K562 (cell line): ENCODE data around the gene NRXN2. TPM values are rescaled to one million over a fixed set of nuclear protein-coding genes. Genes with fewer than 3 reads are reported as not detected.

Source experiments
- CEBPB ChIP-seq: fragments of 450-650 bp; IDR thresholded peaks from 2 replicates; pipeline ENCODE4 v1.6.1; 2016; ENCODE audit warnings: missing genetic modification characterization, missing compliant biosample characterization
- DMBX1 ChIP-seq: fragments of 250-450 bp; sonication (Bioruptor Pico); IDR thresholded peaks from 2 replicates; pipeline ENCODE4 v1.8.0; 2022; ENCODE audit warnings: inconsistent platforms, mild to moderate bottlenecking, moderate library complexity, borderline replicate concordance
- HMG20A ChIP-seq: fragments of 450-650 bp; formaldehyde crosslinking; conservative IDR thresholded peaks from 2 replicates; pipeline ENCODE4 v1.4.0; 2020; ENCODE audit warnings: mild to moderate bottlenecking, mixed read lengths
- HMG20B ChIP-seq: fragments of 250-450 bp; sonication (Bioruptor Pico); IDR thresholded peaks from 2 replicates; pipeline ENCODE4 v1.5.0; 2021; ENCODE audit warnings: mild to moderate bottlenecking
- IRF9 ChIP-seq: fragments of 450-650 bp; IDR thresholded peaks from 2 replicates; pipeline ENCODE4 v1.6.1; 2016; ENCODE audit warnings: missing biosample characterization, missing genetic modification characterization
- KAT2B ChIP-seq: IDR thresholded peaks from one replicate; pipeline ENCODE4 v1.6.1; 2012; ENCODE audit warnings: low read depth, mild to moderate bottlenecking, control low read depth, inconsistent platforms, low read length, moderate library complexity
- KHSRP ChIP-seq: fragments of 450-650 bp; IDR thresholded peaks from 2 replicates; pipeline ENCODE4 v1.6.1; 2017
- KLF6 ChIP-seq: fragments of 250-450 bp; sonication (Bioruptor Pico); IDR thresholded peaks from 2 replicates; pipeline ENCODE4 v1.4.0; 2020; ENCODE audit warnings: mild to moderate bottlenecking, moderate library complexity, borderline replicate concordance
- MBD2 ChIP-seq: sonication (generic); IDR thresholded peaks from 2 replicates; pipeline ENCODE4 v1.6.1; 2016; ENCODE audit warnings: low read depth, borderline replicate concordance
- MEIS2 ChIP-seq: fragments of 450-650 bp; IDR thresholded peaks from 2 replicates; pipeline ENCODE4 v1.6.1; 2014; ENCODE audit warnings: mild to moderate bottlenecking; ENCODE audit not compliant: partially characterized antibody
- MYBL2 ChIP-seq, 2 experiments: fragments of 450-650 bp in 1 of 2; sonication (generic) in 1 of 2; formaldehyde crosslinking in 1 of 2; IDR thresholded peaks; 2 replicates each; pipeline versions ENCODE4 v1.6.1 to v1.8.1; 2017 to 2022; ENCODE audit warnings: borderline replicate concordance in 1 of 2, inconsistent platforms in 1 of 2, low read depth in 1 of 2, mild to moderate bottlenecking in 1 of 2, missing genetic modification reagents in 1 of 2, moderate library complexity in 1 of 2
- NCOA2 ChIP-seq, 2 experiments: fragments of 450-650 bp; IDR thresholded peaks; 2 replicates each; pipeline ENCODE4 v1.6.1; 2018; ENCODE audit warnings: mild to moderate bottlenecking in 2 of 2, moderate library complexity in 1 of 2; ENCODE audit not compliant: partially characterized antibody in 2 of 2
- NKRF ChIP-seq: fragments of 450-650 bp; IDR thresholded peaks from 2 replicates; pipeline ENCODE4 v1.6.1; 2016; ENCODE audit warnings: borderline replicate concordance
- NUFIP1 ChIP-seq: fragments of 450-650 bp; IDR thresholded peaks from 2 replicates; pipeline ENCODE4 v1.6.1; 2018; ENCODE audit not compliant: partially characterized antibody
- SAP30 ChIP-seq: fragments of 200-600 bp; sonication (generic); IDR thresholded peaks from 2 replicates; pipeline ENCODE4 v1.6.1; 2012; ENCODE audit warnings: borderline replicate concordance, low read depth, mild to moderate bottlenecking, moderate library complexity, low read length, control low read depth, inconsistent platforms; ENCODE audit not compliant: insufficient read depth, poor library complexity, severe bottlenecking
- SIRT6 ChIP-seq: IDR thresholded peaks from one replicate; pipeline ENCODE4 v1.6.1; 2012; ENCODE audit warnings: low read depth, mild to moderate bottlenecking, control low read depth, inconsistent platforms, low read length, moderate library complexity
- TAL1 ChIP-seq: fragments of 450-650 bp; IDR thresholded peaks from 2 replicates; pipeline ENCODE4 v1.6.1; 2016; ENCODE audit warnings: mild to moderate bottlenecking
- TEAD1 ChIP-seq, 2 experiments: fragments of 450-650 bp in 1 of 2; sonication (generic) in 1 of 2; formaldehyde crosslinking; IDR thresholded peaks; 2 replicates each; pipeline versions ENCODE4 v1.4.0 to v1.8.0; 2020 to 2022; ENCODE audit warnings: mild to moderate bottlenecking in 2 of 2, missing genetic modification reagents in 1 of 2
- ZNF41 ChIP-seq: fragments of 250-450 bp; sonication (Bioruptor Pico); conservative IDR thresholded peaks from 2 replicates; pipeline ENCODE4 v1.4.0; 2020; ENCODE audit warnings: mild to moderate bottlenecking
- polyA plus RNA-seq, 8 experiments: library from polyadenylated mRNA; depleted of rRNA in 4 of 8; stranded (reverse) in 5 of 8; unstranded in 3 of 8; fragments of >200 nt; fragmentation: Nextera tagmentation in 2 of 8; fragmentation: Illumina TruSeq in 1 of 8; extraction: Ambion mirVana in 2 of 8; extraction: Trizol in 1 of 8; gene quantifications; 2 replicates each; pipeline versions ENCODE4 v1.2.1 to v1.2.3, GENCODE V29; 2011 to 2014; ENCODE audit warnings: inconsistent platforms in 1 of 8, missing spikeins in 1 of 8
- total RNA-seq, 7 experiments: library from RNA; depleted of rRNA in 6 of 7; stranded (reverse); fragments of >200 nt in 6 of 7; fragmentation: Illumina TruSeq in 2 of 7; extraction: Trizol in 2 of 7; gene quantifications; 2 replicates each; pipeline versions ENCODE4 v1.2.1 to v1.2.3, GENCODE V29; 2011 to 2021; ENCODE audit warnings: low replicate concordance in 1 of 7
- TF ChIP-seq, protein P1 (sequence below): sonication (generic); formaldehyde crosslinking; IDR thresholded peaks from 2 replicates; pipeline ENCODE4 v1.4.0; 2020; ENCODE audit warnings: mild to moderate bottlenecking, missing genetic modification reagents
- TF ChIP-seq, protein P2 (sequence below), 2 experiments: fragments of 450-650 bp; IDR thresholded peaks; 2 replicates each; pipeline ENCODE4 v1.6.1; 2016

The NRXN2 gene
- total and polyA plus RNA-seq, 9 of the 15 experiments (the other 6 are each of a cell fraction or from before 2014, with no cell fraction given), result 0.07 to 0.47 (median 0.15) TPM; not detected in 4

DNA sequence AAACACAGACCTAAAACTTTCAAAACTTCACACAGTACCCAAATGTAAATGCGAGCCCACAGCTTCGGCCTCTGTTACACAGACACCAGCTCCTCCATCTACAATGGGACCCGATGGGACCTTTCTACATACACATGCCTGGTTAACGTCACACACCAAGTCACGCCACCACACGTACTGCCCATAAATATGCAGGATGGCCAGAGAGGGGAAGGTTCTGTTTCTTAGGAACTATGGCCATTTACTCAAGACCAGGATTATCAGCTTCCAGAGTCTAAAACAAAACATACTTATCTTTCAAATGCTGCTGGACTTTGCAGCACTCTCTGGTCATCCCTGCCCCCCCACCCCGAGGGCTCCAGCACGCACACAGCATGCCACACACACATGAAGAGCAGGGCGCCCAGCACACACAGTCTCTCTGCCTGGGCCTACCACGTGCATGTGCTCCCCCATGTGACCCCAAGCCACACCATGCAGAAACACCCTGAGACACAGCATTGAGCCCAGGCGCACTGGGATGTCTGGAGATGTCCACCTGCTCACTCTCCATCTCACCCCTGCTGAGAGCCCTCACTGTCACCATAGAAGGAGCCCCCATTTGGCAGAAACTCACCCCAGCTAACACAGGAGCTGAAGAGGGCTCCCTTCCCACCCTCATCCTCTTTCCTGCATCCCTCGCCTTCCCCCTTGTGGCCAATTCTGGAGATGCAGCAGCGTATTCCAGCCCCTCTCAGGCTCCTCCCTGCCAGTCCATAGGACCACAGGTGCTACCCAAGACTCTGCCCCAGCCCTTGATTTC, 70.2 kb downstream of the NRXN2 start (continued):
- no peak for TF ChIP-seq NKRF
- TF ChIP-seq KHSRP, result no peak
- TF ChIP-seq IRF9 (tag), result no peak
- no peak for TF ChIP-seq TEAD1 (CRISPR knock-in tag; IDR thresholded peaks at IDR 0.05)
- TF ChIP-seq CEBPB, result no peak
- TF ChIP-seq MEIS2, result no peak
- no peak for TF ChIP-seq HMG20A (CRISPR knock-in tag)
- no peak for TF ChIP-seq MYBL2 (IDR thresholded peaks at IDR 0.05; ENCODE audit: low read depth)
- no peak for TF ChIP-seq MYBL2 (CRISPR knock-in tag; IDR thresholded peaks at IDR 0.05; ENCODE audit: borderline replicate concordance)
- TF ChIP-seq NUFIP1, result no peak
- no peak for TF ChIP-seq KAT2B
- TF ChIP-seq KLF6 (CRISPR knock-in tag), result no peak
- no peak for TF ChIP-seq DMBX1 (CRISPR knock-in tag)
- no peak for TF ChIP-seq SAP30
- TF ChIP-seq, protein P1, sequence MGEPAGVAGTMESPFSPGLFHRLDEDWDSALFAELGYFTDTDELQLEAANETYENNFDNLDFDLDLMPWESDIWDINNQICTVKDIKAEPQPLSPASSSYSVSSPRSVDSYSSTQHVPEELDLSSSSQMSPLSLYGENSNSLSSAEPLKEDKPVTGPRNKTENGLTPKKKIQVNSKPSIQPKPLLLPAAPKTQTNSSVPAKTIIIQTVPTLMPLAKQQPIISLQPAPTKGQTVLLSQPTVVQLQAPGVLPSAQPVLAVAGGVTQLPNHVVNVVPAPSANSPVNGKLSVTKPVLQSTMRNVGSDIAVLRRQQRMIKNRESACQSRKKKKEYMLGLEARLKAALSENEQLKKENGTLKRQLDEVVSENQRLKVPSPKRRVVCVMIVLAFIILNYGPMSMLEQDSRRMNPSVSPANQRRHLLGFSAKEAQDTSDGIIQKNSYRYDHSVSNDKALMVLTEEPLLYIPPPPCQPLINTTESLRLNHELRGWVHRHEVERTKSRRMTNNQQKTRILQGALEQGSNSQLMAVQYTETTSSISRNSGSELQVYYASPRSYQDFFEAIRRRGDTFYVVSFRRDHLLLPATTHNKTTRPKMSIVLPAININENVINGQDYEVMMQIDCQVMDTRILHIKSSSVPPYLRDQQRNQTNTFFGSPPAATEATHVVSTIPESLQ (CRISPR knock-in tag), result no peak
- TF ChIP-seq, protein P2, sequence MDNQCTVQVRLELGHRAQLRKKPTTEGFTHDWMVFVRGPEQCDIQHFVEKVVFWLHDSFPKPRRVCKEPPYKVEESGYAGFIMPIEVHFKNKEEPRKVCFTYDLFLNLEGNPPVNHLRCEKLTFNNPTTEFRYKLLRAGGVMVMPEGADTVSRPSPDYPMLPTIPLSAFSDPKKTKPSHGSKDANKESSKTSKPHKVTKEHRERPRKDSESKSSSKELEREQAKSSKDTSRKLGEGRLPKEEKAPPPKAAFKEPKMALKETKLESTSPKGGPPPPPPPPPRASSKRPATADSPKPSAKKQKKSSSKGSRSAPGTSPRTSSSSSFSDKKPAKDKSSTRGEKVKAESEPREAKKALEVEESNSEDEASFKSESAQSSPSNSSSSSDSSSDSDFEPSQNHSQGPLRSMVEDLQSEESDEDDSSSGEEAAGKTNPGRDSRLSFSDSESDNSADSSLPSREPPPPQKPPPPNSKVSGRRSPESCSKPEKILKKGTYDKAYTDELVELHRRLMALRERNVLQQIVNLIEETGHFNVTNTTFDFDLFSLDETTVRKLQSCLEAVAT (IDR thresholded peaks at IDR 0.05), result 0 out of 4 replicates have a peak, but pooled peaks of 1 of the 2 experiments have one; percentile 49
- TF ChIP-seq NCOA2 (IDR thresholded peaks at IDR 0.05; ENCODE audit: partially characterized antibody in 2 of 2), result no peak
- no peak for TF ChIP-seq MBD2
- no peak for TF ChIP-seq ZNF41 (CRISPR knock-in tag)
- TF ChIP-seq SIRT6, result no peak
- no peak for TF ChIP-seq HMG20B (CRISPR knock-in tag)
- TF ChIP-seq TAL1, result no peak
